Chondrocyte (in vitro differentiated cells): Measurements from ENCODE around the gene FAM180A. TPM values are rescaled to one million over a fixed set of nuclear protein-coding genes. Genes with fewer than 3 reads are reported as not detected.

Source experiments
- DNase-seq: peaks from one replicate; pipeline ENCODE4 v3.0.0; 2021; ENCODE audit warnings: mixed read lengths, low spot score
- H3K27ac Mint-ChIP-seq: one replicate; pipeline ENCODE4 v1.8.0; 2021; ENCODE audit warnings: mild to moderate bottlenecking, moderate library complexity, mixed read lengths; ENCODE audit not compliant: unreplicated experiment
- H3K27me3 Mint-ChIP-seq: 2 replicates; pipeline ENCODE4 v1.8.0; 2021; ENCODE audit warnings: low read depth, mixed read lengths
- H3K36me3 Mint-ChIP-seq: 2 replicates; pipeline ENCODE4 v1.8.0; 2021; ENCODE audit warnings: low read depth, mixed read lengths
- H3K4me1 Mint-ChIP-seq: 2 replicates; pipeline ENCODE4 v1.8.0; 2021; ENCODE audit warnings: low read depth, mild to moderate bottlenecking, mixed read lengths
- H3K4me3 Mint-ChIP-seq: one replicate; pipeline ENCODE4 v1.8.0; 2021; ENCODE audit warnings: mild to moderate bottlenecking, moderate library complexity, mixed read lengths; ENCODE audit not compliant: unreplicated experiment
- H3K9me3 Mint-ChIP-seq: 2 replicates; pipeline ENCODE4 v1.8.0; 2021; ENCODE audit warnings: low read depth, mixed read lengths
- total RNA-seq: library from RNA; stranded (reverse); gene quantifications from 3 replicates; pipeline ENCODE4 v1.2.1, GENCODE V29; 2021
- TF ChIP-seq, protein P1 (sequence below): fragments of 200-600 bp; sonication (generic); IDR thresholded peaks from 2 replicates; pipeline ENCODE4 v1.5.0; 2021; ENCODE audit warnings: antibody characterized with exemption, mild to moderate bottlenecking, moderate library complexity

The FAM180A gene
- total RNA-seq, 1 donor from 2014 or later = 0.27 TPM

DNA sequence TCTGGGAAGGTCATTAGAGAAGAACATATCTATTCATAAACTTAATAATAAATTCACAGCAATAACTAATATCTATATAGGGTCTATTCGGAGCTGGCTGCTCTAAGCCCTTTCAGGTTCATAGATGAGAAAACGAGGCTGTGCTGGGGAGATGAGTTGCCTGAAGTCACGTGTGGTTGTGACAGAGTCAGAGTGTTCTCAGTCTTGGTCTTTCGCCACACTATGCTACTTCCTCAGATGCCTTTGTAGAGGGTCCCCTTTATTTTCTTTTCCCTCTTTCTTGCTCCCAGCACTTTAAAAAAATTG is 43.7 kb upstream of the FAM180A start:
- TF ChIP-seq, protein P1, sequence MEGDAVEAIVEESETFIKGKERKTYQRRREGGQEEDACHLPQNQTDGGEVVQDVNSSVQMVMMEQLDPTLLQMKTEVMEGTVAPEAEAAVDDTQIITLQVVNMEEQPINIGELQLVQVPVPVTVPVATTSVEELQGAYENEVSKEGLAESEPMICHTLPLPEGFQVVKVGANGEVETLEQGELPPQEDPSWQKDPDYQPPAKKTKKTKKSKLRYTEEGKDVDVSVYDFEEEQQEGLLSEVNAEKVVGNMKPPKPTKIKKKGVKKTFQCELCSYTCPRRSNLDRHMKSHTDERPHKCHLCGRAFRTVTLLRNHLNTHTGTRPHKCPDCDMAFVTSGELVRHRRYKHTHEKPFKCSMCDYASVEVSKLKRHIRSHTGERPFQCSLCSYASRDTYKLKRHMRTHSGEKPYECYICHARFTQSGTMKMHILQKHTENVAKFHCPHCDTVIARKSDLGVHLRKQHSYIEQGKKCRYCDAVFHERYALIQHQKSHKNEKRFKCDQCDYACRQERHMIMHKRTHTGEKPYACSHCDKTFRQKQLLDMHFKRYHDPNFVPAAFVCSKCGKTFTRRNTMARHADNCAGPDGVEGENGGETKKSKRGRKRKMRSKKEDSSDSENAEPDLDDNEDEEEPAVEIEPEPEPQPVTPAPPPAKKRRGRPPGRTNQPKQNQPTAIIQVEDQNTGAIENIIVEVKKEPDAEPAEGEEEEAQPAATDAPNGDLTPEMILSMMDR = no peak
- no peak overlapping the region for H3K27ac Mint-ChIP-seq
- no peak overlapping the region for H3K4me3 Mint-ChIP-seq
- H3K36me3 Mint-ChIP-seq = no peaks in the 10 kb centered on the region
- peaks cover 7% of the 10 kb centered on the region for H3K9me3 Mint-ChIP-seq
- peaks cover 23% of the 10 kb centered on the region for H3K4me1 Mint-ChIP-seq
- H3K27me3 Mint-ChIP-seq = no peaks in the 10 kb centered on the region
- no peak for DNase-seq

DNA sequence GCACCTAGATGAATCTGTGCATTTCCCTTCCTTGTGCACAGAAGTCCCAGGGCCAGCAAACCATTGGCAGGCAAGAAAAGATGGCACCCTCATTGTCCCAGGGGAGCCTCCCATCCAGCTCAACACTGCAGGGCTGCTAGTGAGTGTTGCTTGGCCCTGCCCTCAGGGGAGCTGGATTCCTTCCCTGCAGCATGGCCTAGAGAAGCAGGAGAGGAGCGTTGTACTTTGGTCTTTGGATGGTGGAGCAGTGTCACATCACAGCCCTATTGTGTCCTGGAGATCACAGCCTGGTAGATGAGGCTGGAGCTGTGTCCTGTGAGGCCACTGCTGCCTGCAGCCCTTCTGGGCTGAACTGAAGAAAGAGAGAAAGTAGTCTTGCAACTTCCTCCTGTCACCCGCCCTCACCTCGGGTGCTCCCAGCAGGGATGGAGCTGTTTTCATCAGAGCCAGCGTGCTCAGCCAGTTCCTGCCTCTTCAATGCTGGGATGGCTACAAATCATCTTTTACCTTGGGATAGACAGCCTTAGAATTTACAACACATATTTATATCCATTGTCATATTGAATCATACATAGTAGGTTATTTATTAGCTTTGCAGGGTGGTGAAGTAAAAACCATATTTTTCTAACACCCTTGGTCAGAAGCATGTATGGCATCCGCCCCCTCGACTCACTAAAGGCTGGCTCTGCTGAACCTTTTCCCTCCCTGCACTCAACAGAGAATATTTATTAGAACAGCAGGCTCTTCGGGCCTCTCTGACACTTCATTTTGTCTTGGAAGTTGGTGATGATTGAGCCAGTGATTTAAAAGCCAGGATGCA is 43.1 kb upstream of the FAM180A start:
- Mint-ChIP-seq H3K27ac (no peak overlapping the region), H3K9me3 (peaks cover 7% of the 10 kb centered on the region), H3K4me3 (no peak overlapping the region), H3K36me3 (no peaks in the 10 kb centered on the region), H3K27me3 (no peaks in the 10 kb centered on the region), H3K4me1 (peaks cover 18% of the 10 kb centered on the region)
- TF ChIP-seq, protein P1 = no peak
- no peak for DNase-seq

DNA sequence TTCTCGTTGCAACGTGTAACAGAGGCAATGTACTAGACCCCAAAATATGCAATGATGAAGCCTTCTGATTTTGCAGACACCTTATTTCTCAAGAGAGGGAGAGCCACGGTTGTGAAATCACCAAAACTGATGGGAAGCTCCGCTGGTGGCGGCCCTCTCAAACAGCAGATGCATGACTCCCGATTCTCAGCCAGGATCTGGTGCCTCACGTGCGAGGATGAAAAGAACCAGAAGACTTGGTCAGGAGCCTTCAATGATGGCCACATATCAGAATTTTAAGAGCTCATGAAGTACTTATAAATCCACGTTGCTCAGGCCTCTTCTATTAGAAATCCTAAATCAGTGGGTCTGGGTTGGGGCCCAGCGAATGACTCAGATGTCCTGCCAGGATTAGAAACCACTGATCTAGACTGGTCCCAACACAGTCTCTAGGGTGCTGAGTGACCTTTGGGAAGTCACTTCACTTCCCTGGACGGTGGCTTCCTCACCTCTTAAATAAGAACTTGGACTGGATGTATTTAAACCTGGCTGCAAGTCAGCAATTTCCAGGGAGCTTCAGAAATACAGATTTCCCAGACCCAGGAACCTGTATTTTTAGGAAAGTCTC is 41.9 kb upstream of the FAM180A start:
- H3K36me3 Mint-ChIP-seq = no peaks in the 10 kb centered on the region
- H3K27ac Mint-ChIP-seq = no peak overlapping the region
- H3K4me3 Mint-ChIP-seq = no peak overlapping the region
- H3K27me3 Mint-ChIP-seq = no peaks in the 10 kb centered on the region
- H3K4me1 Mint-ChIP-seq = peaks cover 8% of the 10 kb centered on the region
- peaks cover 7% of the 10 kb centered on the region for H3K9me3 Mint-ChIP-seq
- TF ChIP-seq, protein P1 = no peak
- no peak for DNase-seq

DNA sequence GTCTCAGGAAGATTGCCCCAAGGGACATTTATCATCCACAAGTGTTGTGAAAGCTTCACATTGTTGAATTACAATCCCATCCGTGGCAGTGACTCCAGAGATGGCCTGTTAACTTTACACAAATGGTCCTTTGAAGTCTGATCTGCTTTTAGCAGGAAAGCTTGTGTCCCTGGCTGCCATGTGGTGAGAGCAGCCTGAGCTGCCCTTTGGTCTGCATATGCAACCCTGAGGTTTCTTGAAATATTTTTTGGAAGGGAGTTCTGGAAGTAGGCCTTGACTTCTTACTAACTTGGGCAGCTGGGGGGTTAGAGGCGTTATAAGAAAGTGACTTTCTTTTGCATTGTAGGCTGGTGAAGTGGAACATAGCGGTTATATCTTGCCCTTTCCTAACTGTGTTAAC is 41.3 kb upstream of the FAM180A start:
- H3K36me3 Mint-ChIP-seq = no peaks in the 10 kb centered on the region
- no peak for DNase-seq
- peaks cover 7% of the 10 kb centered on the region for H3K9me3 Mint-ChIP-seq
- TF ChIP-seq, protein P1 = no peak
- peaks cover 7% of the 10 kb centered on the region for H3K4me1 Mint-ChIP-seq
- H3K27ac Mint-ChIP-seq = no peak overlapping the region
- H3K4me3 Mint-ChIP-seq = no peak overlapping the region
- H3K27me3 Mint-ChIP-seq = peaks cover 3% of the 10 kb centered on the region

- H3K27me3 Mint-ChIP-seq = peaks cover 8% of the 10 kb centered on the region
- no peak overlapping the region for H3K4me3 Mint-ChIP-seq
- H3K36me3 Mint-ChIP-seq = no peaks in the 10 kb centered on the region
- no peak for DNase-seq
- TF ChIP-seq, protein P1 = no peak
- H3K27ac Mint-ChIP-seq = no peak overlapping the region
- H3K9me3 Mint-ChIP-seq = peaks cover 7% of the 10 kb centered on the region
- peaks cover 7% of the 10 kb centered on the region for H3K4me1 Mint-ChIP-seq
Measured at GRCh38 chr7:135789431-135789830, 40.8 kb upstream of the FAM180A start.
